ENCODE results near the gene KIFAP3. TPM values are rescaled to one million over a fixed set of nuclear protein-coding genes. Genes with fewer than 3 reads are reported as not detected.

The KIFAP3 gene
- total RNA-seq, 1 experiment from 2014 or later, result 20.0 TPM

- no peaks in the 10 kb centered on the region; the same call in 1 of the 2 replicates for H3K36me3 ChIP-seq (ENCODE audit: control insufficient read depth, insufficient read depth, low read length)
- POLR2A ChIA-PET, result no interaction called here
- no peaks in the 10 kb centered on the region for H3K27me3 ChIP-seq (ENCODE audit: control insufficient read depth, insufficient read depth, low read length)
- ATAC-seq (no peak), DNase-seq (ENCODE audit: low read depth, low spot score) (no peak)
- intact Hi-C loops (cut with micrococcal nuclease; ENCODE audit: unreplicated experiment), result loop anchor here (10.0 kb wide), 1 partner anchor 151 kb away; no protein-coding TSS in a partner anchor
- TF ChIP-seq SIN3A (IDR thresholded peaks at IDR 0.05; ENCODE audit: borderline replicate concordance, insufficient read depth, low read depth, low read length), result no peak
- TF ChIP-seq CTCF (IDR thresholded peaks at IDR 0.05), result no peak
- TF ChIP-seq POLR2AphosphoS5 (IDR thresholded peaks at IDR 0.05; ENCODE audit: low read depth, low read length), result no peak
- no peak for TF ChIP-seq TCF7L2 (IDR thresholded peaks at IDR 0.05; ENCODE audit: low read depth, low read length)
- TF ChIP-seq REST (IDR thresholded peaks at IDR 0.05; ENCODE audit: insufficient read depth in 1 of 2, low read depth in 2 of 2, low read length in 1 of 2), result no peak
- H3K4me1 ChIP-seq (ENCODE audit: control insufficient read depth, insufficient read depth, low read length), result peaks cover 10% of the 10 kb centered on the region
- peaks cover 7% of the 10 kb centered on the region; the same call in 1 of the 2 replicates for H3K9me3 ChIP-seq (ENCODE audit: control insufficient read depth, insufficient read depth, low read depth, low read length)
- H3K27ac ChIP-seq (ENCODE audit: low read length), result no peak overlapping the region
- in situ Hi-C loops (cut with HindIII; ENCODE audit: low pct_unique_long_range_greater_than_20kb, low sequenced_read_pairs), result no loop called here
- CTCF ChIA-PET, result no interaction called here
- no TSS peak for BruUV-seq (replicated peaks)
- H3K4me3 ChIP-seq (ENCODE audit: low read depth in 2 of 2, low read length in 2 of 2), result no peak overlapping the region
Measured at GRCh38 chr1:170076199-170076598, 1.7 kb upstream of the KIFAP3 start.

GRCh38 chr1:170075186-170075585 lies 691 bp upstream of the KIFAP3 start:
- Histone ChIP-seq H3K4me3 (ENCODE audit: low read depth in 2 of 2, low read length in 2 of 2) (peak overlapping the region; percentile 96 to 99), H3K27ac (ENCODE audit: low read length) (peak overlapping the region; percentile 53), H3K36me3 (ENCODE audit: control insufficient read depth, insufficient read depth, low read length) (no peaks in the 10 kb centered on the region; the same call in 1 of the 2 replicates), H3K4me1 (ENCODE audit: control insufficient read depth, insufficient read depth, low read length) (peaks cover 10% of the 10 kb centered on the region), H3K9me3 (ENCODE audit: control insufficient read depth, insufficient read depth, low read depth, low read length) (peaks cover 7% of the 10 kb centered on the region; the same call in 1 of the 2 replicates), H3K27me3 (ENCODE audit: control insufficient read depth, insufficient read depth, low read length) (no peaks in the 10 kb centered on the region)
- DNase-seq (ENCODE audit: low read depth, low spot score) (no peak), ATAC-seq (no peak)
- POLR2A ChIA-PET, result no interaction called here
- intact Hi-C loops (cut with micrococcal nuclease; ENCODE audit: unreplicated experiment) (loop anchor here (10.0 kb wide), 1 partner anchor 150 kb away; no protein-coding TSS in a partner anchor), in situ Hi-C loops (cut with HindIII; ENCODE audit: low pct_unique_long_range_greater_than_20kb, low sequenced_read_pairs) (no loop called here)
- TF ChIP-seq TCF7L2 (IDR thresholded peaks at IDR 0.05; ENCODE audit: low read depth, low read length), result 0 out of 2 replicates have a peak, but pooled peaks have one; percentile 10
- no peak for TF ChIP-seq POLR2AphosphoS5 (IDR thresholded peaks at IDR 0.05; ENCODE audit: low read depth, low read length)
- BruUV-seq (replicated peaks), result no TSS peak
- CTCF ChIA-PET, result no interaction called here

GRCh38 chr1:170073893-170074249 lies 624 bp downstream of the KIFAP3 start:
- ChIA-PET CTCF (interaction anchor here (0.6 kb wide), 1 partner anchor 1667 kb away, joined by 3 read pairs; no protein-coding TSS in a partner anchor), POLR2A (interaction anchor here (0.6 kb wide), 1 partner anchor 10 kb away, joined by 12 read pairs; no protein-coding TSS in a partner anchor)
- intact Hi-C loops (cut with micrococcal nuclease; ENCODE audit: unreplicated experiment) (loop anchor here (10.0 kb wide), 1 partner anchor 149 kb away; no protein-coding TSS in a partner anchor), in situ Hi-C loops (cut with HindIII; ENCODE audit: low pct_unique_long_range_greater_than_20kb, low sequenced_read_pairs) (no loop called here)
- ATAC-seq (no peak), DNase-seq (ENCODE audit: low read depth, low spot score) (no peak)
- peak overlapping the region; percentile 81 for H3K27ac ChIP-seq (ENCODE audit: low read length)
- H3K4me3 ChIP-seq (ENCODE audit: low read depth in 2 of 2, low read length in 2 of 2), result peak overlapping the region; percentile 96 to 99
- H3K36me3 ChIP-seq (ENCODE audit: control insufficient read depth, insufficient read depth, low read length), result no peaks in the 10 kb centered on the region; the same call in 1 of the 2 replicates
- no TSS peak for BruUV-seq (replicated peaks)
- peaks cover 6% of the 10 kb centered on the region; the same call in 1 of the 2 replicates for H3K9me3 ChIP-seq (ENCODE audit: control insufficient read depth, insufficient read depth, low read depth, low read length)
- TF ChIP-seq SIN3A (IDR thresholded peaks at IDR 0.05; ENCODE audit: borderline replicate concordance, insufficient read depth, low read depth, low read length), result no peak
- TF ChIP-seq POLR2AphosphoS5 (IDR thresholded peaks at IDR 0.05; ENCODE audit: low read depth, low read length), result no peak
- H3K27me3 ChIP-seq (ENCODE audit: control insufficient read depth, insufficient read depth, low read length), result no peaks in the 10 kb centered on the region
- peaks cover 10% of the 10 kb centered on the region for H3K4me1 ChIP-seq (ENCODE audit: control insufficient read depth, insufficient read depth, low read length)
